GM18526 (cell line): ENCODE measurements around the gene ZFYVE19.

Experiments used
- POLR2A ChIP-seq: IDR thresholded peaks from 3 replicates; pipeline ENCODE4 v1.6.1; 2011; ENCODE audit not compliant: insufficient read length; ENCODE audit errors: extremely low read depth

Gene ZFYVE19

DNA sequence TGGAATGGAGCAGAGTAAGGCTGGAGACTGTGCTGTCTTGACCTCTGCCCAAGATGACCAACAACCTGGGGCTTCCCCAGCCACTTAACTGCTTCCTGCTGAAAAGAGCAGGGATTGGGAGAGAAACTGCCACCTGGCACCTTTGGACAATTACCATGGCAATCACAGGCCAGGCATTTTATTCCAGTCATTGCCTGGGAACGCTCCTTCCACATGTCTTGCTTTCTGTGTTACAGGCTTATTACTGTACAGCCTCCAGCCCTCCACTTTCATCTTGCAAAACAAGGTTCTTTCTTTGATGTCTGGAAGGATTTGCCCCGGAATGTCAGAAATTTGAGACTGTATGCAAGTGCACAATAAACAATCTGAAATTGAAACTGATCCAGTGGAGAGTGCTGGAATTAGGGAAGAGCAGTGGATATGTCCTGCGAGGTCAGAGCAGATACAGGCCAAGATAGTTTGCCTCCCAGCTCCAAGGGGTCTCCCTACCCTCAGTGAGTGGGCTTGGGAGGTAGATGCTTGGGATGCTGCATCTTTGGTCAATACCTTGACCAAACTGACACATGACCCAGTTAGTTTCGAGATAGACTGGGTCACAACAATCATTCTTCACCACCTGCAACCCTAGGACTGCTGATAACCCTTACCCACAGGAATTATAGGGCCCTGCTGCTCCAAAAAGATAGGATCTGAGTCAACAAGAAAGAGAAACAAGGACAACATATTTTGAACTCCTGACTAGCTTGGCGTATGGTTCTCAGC lies 19.0 kb downstream of the ZFYVE19 start:
- TF ChIP-seq POLR2A: no peak

DNA sequence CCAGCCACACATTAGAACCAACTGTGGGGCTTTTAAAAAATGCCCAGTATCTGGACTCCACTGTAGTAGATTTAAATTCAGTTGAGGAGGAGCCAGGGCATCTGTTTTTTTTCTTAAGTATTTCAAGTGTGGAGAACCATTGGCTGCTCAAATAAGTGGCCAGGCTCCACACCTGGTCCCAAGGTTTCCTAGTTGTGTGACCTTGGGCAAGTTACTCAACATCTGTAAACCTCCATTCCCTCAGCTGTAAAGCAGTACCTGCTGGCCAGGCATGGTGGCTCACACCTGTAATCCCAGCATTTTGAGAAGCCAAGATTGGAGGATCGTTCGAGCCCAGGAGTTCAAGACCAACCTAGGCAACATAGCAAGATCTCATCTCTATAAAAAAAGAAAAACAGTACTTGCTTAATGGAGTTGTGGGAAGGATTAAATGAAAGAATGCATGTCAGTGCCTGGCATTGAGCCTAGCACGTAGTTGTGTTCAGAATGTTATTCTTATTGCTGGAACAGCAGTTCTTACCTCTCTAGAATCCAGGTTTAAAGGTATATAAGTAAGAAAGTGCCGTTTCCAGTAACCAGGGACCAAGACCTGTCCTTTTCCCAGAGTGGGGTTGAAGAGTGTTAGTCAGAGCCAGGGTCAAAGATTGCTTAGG lies 19.7 kb downstream of the ZFYVE19 start:
- no peak for TF ChIP-seq POLR2A

DNA sequence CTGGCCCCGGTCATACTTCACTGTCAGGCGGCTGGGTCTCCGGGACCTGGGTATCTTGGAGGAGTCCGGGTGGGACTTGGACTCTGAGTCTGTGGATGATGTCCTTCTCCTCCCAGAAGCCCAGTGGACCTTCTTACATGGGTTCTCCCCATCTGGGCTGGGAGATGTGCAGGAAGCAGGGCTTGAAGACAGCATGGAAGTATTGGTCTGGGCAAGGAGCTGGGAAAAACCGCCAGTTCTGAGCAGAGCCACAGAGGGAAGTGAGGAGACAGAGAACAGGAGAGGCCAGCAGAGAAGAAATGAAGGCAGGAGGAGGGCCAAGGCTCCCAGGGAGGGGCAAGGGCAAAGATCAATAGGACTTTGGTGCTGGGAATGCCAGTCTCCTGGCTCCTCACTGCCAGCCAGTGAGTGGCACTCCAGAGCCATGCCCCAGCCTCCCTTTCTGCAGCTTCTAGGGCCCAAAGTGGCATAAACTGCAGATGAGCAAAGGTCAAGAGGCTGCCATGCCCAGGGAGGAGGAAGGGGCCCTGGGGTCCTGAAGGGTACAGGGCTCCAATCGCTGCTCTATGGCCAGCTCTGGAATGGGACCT lies 21.7 kb downstream of the ZFYVE19 start, which contains the start of gene PPP1R14D:
PPP1R14D (minus strand) TSS at position 262 of the 590 bp plus-strand sequence; CDS start at position 195, 67 bp downstream.
- no peak for TF ChIP-seq POLR2A

DNA sequence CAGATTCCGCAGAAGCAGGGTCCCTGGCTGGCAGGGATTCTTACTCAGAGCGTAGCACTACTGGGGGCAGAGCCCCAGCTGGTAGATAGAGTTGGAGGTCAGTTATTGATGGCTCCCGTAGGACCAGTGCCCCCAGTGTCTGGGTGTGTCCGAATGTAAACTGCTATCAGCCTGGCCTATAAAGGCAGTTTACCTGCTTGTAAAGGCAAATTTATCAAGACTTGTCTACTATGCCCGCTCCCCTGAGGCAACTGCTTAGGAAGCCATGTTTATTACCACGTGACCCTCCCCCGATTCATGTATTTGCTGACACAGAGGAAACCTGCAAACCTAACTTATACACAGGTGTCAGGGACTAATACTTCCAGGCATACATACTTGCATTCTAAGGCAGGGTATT lies 22.2 kb downstream of the ZFYVE19 start:
- no peak for TF ChIP-seq POLR2A

DNA sequence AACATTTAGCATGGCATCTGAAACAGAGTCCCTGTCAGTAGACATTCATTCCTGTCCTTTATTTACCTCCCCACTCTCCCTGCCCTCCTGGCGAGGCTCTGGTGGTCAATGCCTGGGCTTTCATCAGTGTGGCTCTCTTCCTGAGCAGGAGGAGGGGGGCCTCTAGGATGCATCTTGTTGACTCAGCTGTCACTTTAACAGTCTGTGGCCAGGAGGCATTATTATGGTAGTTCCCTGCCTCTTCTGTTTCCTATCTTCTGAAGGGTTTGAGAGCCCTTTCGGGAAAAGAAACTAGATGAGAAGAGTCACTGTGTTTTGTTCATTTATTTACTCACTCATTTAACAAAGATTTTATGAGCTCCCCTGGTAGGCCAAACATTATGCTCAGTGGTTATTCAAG lies 24.0 kb downstream of the ZFYVE19 start:
- TF ChIP-seq POLR2A: no peak

DNA sequence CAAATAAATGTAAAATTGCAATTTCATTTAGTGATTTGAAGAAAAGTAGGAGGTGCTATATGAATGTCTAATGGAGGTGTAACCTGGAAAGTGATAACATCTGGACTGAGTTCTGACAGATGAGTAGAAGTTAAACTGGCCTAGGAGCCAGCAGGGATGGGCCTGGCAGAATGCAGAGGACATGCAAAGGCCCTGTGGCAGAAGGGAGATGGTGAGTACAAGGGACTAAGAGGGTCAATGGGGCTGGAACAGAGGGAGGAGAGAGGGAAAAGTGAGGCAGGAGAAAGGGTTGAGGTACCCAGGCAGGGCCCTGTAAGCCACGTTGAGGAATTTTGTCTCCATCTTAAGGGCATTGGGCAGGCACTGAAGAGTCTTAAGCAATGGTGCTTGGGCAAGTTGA lies 25.0 kb downstream of the ZFYVE19 start:
- no peak for TF ChIP-seq POLR2A

DNA sequence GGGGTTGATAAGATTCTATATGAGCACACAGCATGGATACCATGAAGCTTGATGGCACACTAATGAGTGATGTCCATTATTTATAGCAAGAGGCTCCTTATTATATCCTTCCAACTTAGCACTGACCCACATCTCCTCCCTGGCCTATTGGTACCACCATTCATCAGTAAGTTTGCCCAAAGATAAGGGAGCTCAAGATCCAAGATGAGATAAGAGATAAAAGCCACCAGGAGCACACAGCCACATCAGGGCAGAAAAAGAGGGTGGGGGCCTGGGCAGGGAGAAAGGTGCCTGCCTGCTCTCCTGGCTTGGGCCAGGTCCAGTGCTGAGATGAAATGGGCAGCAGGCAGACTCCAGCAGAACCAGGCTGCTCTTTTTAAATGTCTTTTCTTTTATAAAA lies 26.0 kb downstream of the ZFYVE19 start:
- TF ChIP-seq POLR2A: no peak

DNA sequence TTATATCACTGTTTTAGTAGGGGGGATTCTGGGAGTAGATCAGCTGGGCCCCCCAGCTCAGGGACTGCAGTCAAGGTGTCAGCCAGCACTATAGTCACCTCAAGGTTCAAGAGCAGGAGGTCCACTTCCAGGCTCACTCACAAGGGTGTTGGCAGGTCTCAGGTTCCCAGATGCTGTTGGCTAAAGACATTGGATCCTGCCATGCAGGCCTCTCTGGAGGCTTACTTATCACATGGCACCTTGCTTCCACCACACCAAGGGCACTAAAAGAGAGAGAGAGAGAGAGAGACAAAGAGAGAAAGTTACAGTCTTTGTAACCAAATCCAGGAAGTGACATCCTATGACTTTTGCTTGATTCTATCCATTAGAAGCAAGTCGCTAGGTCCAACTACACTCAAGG lies 29.1 kb downstream of the ZFYVE19 start:
- no peak for TF ChIP-seq POLR2A

DNA sequence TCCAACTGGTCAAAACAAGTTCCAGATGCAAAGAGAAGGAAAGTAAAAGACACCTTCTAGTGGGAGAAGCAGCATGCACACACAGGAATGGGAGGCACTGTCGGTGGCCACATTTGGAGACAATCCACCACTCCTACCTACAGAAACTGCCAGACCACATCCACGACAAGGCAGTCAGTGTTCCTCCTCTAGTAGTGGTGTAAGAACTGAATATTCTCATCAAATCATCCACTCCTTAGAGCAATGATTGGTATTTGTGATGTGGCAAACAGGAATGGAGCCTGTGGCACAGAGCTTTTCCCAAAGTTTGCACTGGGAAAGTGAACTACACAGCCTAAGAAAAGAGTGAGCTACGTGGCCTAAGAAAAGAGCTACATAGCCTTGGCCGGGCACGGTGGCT lies 31.9 kb downstream of the ZFYVE19 start:
- TF ChIP-seq POLR2A: no peak

DNA sequence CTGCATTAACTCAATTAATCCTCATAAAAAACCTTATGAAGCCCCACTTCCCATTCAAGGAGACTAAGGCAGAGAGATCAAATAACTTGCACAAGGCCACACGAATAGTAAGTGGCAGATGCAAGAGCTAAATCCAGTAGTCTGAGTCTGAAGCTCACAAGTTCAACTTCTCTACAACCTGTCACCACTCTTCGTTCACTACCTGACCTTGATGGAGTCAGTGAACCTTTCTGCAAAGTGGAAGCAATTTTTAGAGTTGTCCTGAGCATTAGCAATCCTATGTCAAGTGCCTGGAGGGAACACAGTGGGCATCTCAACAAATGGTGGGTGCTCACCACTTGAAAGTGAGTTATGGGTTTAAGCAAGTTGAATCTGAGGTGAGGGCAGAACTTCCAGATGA lies 34.9 kb downstream of the ZFYVE19 start:
- TF ChIP-seq POLR2A: no peak

DNA sequence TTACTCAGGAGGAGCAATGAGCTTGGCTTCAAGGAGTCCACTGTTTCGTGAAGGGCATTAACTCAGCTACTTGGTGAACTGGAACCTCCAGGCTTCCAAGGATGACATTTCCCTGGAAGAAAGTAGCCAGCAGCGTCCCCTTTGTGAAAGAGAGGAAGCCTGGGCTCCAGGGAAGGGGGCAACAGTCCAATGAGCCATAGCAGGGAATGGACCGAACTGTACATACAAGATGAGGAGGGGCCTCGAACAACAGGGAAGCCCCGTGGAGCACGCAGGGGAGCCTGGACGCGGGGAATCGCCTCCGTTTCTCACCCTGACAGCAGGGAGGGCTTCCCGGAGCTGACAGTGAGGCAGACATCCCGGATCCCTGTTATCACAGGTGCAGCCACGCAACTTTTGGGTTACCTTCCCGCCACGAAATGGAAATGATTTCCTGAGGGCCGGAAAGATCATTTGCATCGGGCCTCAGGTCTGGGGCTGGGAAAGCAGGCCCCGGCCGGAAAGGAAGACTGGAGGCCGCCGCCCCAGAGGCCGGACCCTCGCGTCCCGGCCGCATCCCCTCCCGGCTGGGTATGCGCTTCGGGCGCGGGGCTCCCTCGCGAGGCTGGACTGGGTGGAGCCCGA lies 36.5 kb downstream of the ZFYVE19 start:
- no peak for TF ChIP-seq POLR2A

DNA sequence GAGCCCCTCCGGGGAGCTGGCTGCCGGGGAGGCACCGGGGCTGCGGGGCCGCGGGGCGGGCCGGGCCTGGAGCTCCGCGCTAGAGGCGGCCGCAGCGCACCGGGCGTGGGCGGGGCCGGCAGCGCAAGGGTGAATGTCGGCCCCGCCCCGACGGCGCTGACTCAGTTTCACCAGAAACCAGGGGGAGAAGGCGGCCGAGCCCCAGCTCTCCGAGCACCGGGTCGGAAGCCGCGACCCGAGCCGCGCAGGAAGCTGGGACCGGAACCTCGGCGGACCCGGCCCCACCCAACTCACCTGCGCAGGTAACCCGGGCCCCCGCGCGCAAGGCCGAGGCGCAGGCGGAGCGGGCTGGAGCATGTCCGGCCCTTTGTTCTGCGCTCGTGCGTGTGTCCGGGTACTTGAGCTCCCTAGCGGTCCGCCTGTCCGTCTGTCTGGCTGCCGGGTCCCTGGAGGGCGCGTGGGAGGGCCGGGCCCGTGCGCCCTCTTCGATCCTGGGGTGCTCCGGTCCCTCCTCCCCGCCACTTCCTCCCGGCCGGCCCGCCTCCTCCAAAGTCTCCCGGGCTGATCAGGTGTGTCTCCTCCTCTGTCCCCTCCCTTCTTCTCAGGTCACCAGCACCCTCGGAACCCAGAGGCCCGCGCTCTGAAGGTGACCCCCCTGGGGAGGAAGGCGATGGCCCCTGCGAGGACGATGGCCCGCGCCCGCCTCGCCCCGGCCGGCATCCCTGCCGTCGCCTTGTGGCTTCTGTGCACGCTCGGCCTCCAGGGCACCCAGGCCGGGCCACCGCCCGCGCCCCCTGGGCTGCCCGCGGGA lies 37.2 kb downstream of the ZFYVE19 start, which contains the start of gene SPINT1:
SPINT1 (plus strand) TSS at position 164 of the 811 bp plus-strand sequence; CDS start at position 671, 507 bp downstream.
- TF ChIP-seq POLR2A: no peak

DNA sequence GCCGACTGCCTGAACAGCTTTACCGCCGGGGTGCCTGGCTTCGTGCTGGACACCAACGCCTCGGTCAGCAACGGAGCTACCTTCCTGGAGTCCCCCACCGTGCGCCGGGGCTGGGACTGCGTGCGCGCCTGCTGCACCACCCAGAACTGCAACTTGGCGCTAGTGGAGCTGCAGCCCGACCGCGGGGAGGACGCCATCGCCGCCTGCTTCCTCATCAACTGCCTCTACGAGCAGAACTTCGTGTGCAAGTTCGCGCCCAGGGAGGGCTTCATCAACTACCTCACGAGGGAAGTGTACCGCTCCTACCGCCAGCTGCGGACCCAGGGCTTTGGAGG lies 37.8 kb downstream of the ZFYVE19 start:
- TF ChIP-seq POLR2A: no peak

DNA sequence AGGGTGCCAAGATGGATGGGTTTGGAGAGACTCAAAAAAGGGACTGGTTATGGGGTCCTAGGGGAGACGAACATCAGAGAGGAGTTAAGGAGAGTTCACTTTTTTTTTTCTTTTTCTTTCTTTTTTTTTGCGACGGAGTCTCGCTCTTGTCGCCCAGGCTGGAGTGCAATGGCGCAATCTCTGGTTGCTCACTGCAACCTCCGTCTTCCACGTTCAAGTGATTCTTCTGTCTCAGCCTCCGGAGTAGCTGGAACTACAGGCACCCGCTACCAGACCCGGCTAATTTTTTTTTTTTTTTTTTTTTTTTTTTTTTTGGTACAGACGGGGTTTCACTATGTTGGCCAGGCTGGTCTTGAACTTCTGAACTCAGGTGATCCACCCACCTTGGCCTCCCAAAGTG lies 38.1 kb downstream of the ZFYVE19 start:
- no peak for TF ChIP-seq POLR2A
